NCI-H2081 (cell line): ENCODE results near the gene RPN1.

Experiments
- DNase-seq, 2 experiments: peaks; one replicate each; lab custom pipeline; 2025; lab: John Stamatoyannopoulos, UW

The RPN1 gene

DNA sequence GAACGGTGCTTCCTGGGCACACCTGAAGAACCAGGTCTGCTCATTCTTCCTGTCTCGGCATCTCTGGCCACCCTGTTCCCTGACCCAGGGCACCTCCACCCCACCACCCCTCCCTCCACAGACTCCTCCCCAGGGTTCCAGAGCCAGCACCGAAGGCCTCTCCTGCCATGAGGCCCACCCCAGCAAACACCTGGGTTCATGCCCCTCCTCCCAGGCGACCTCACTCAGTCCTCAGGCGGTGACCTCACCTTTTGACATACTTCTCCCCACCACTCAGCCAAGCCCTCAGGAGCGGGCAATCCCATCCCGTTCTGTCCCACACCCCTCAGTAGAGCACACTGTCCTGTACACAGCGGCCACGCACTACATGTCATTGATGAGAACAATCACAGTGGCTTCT lies 72.3 kb downstream of the RPN1 start:
- DNase-seq, result no peak

DNA sequence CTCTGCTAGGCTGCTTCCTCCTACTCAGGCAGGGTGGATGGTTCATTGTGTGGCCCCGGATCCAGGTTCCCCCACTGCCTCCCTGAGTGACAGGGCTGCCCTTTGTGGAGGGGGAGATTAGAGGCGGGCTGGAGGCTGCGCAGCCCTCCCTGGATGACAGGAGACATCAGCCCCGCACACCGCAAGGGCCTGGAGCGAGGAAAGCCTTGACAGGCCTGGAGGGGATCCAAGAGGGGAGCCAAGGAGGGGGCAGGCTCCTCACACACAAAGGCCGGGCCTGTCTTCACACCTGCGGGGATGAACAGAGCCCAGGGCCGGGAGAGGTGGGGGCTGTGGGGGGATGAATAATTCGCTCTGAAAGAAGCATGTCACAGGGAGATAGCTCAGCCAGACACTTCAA lies 72.9 kb downstream of the RPN1 start:
- DNase-seq, result no peak

DNA sequence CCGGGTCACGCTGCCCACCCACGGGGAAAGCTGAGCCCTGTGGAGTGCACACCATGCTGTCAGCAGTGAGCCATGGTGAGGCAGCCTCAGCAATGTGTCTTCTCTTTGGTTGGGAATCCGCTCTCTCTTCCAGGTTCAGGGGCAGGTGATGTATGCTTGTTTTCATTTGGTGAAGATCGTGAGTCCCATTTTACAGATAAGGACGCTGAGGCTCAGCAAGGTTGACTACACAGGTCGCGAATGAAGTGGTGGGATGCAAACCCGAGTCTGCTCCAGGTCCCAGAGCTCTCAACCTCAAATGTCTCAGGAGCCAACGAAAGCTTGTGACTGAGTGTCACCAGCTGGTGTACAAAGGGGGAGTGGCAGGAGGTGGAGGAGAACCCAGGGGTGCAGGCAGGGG lies 74.3 kb downstream of the RPN1 start:
- no peak for DNase-seq

DNA sequence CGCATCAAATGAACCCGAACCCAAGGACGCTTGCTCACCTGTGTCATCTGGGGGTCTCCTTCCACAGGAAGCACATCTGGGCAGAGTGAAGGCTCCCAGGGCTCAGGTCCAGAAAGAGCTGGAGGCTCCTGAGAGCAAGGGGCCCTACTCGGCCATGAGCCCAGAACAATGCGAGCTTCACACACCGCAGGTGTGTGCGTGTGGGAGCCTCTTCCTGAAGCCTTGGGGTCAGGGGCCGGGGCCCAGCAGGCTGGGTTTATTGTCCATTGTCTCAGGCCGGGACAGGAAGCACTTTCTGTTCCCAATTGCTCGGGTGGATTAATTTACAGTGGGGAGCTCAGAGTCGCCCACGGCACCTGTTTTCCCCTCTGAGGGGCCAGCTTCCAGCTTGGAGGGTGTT lies 74.8 kb downstream of the RPN1 start:
- no peak for DNase-seq

DNA sequence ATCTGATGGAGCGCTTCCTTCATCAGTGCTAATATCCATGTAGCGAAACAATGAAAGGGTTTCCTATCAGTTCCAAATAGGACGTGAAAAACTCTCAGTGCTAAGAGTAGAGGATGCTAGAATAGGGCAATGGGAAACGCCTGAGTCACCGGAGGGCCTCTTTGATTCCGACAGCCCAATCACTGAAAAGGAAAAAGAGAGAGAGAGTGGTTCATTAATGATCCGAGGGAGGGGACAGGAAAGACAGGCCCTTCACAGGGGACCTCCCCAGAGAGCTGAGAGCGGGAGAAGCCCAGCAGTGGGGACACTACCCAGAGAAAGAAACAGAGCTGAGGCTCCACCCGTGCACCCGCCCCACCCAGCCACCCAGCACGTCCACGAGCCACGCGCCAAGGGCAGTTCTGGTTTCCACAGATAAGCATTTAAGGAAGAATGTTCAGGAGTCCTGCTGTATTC lies 76.9 kb downstream of the RPN1 start:
- no peak for DNase-seq

DNA sequence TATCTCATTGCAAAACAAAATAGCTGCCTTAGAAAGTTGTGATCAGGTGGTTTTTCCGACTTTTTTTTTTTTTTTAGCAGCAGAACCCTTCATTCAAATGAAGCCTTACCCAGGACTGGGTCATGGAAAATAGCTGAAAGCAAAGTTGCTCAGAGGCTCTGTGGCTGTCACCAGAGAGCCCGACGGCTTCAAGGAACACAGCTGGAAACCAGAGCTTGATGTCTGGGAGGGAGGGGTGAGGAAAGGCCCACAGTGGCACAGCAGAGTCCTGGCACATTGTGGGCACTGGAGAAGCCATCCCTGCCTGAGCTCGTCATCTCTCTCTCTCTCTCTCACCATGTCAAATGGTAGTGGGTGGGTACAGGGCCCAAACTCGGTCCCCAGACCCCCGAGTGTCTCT lies 77.5 kb downstream of the RPN1 start:
- no peak for DNase-seq

DNA sequence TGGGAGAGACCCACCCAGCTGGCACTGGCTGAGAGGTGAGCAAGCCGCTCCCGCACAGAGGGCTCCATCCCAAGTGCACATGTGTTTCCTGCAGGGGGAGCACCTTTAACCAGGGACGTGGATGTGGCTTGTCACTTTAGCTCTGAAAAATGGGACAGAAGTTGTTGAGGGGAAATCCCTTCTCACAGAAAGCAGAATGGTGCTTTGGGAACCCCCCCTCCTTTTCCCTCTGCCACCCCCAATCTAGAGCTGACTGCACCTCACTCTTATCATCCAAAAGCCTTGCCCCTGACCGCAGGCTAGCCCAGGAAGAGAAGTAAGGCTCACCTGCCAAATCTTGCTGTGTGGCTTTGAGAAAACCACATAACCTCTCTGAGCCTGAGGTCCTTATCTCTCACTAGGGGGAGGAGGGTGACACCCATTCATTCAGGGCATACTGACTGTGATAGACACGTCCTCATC lies 77.9 kb downstream of the RPN1 start:
- no peak for DNase-seq

DNA sequence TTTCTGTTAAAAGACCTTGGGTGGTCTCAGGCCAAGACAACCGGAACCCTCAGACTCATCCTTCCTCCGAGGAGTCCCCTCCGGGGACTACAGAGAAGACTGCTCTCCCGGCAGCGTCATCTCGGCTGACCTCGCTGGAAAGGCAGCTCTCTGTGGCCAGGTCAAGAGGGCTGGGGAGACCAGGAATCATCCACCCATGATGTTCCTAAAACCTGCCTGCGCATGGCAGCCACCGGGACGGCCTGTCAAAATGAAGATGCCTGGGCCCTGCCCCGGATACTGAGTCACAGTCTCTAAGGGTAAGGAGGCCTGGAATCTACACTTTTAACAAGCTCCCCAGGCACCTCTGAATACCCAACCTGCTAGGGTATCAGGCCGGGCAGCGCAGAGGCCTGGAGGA lies 78.6 kb downstream of the RPN1 start:
- no peak for DNase-seq
